GM12878 (cell line): ENCODE results near the gene SS18. TPM values are rescaled to one million over a fixed set of nuclear protein-coding genes. Genes with fewer than 3 reads are reported as not detected.

Experiments
- ATAC-seq: fragments of 200-7000 bp; cut with Tn5 transposase; 3 replicates; pipeline ENCODE4 v1.9.1; 2020; ENCODE audit warnings: mild to moderate bottlenecking, moderate library complexity
- BruUV-seq: library from RNA; stranded (reverse); fragments of 400-500 nt; replicated peaks from 2 replicates; lab custom pipeline; 2021; lab: Mats Ljungman, UMichigan
- CTCF ChIA-PET: fragments of 300-600 bp; sonication (Branson Sonifier 250); formaldehyde crosslinking; extraction: SDS; loops from one replicate; lab custom pipeline; 2021; ENCODE audit warnings: inconsistent platforms; lab: Yijun Ruan, JAX
- POLR2A ChIA-PET: fragments of 350-600 bp; formaldehyde crosslinking; extraction: SDS; loops from one replicate; lab custom pipeline; 2021; ENCODE audit warnings: inconsistent platforms; lab: Charles Lee
- RAD21 ChIA-PET: fragments of 300-600 bp; sonication (Branson Sonifier 250); formaldehyde crosslinking; loops from one replicate; lab custom pipeline; 2023; ENCODE audit warnings: antibody characterized with exemption; ENCODE audit not compliant: unreplicated experiment; lab: Charles Lee
- SMC1A ChIA-PET: fragments of 300-600 bp; sonication (Branson Sonifier 250); formaldehyde crosslinking; loops from one replicate; lab custom pipeline; 2023; ENCODE audit not compliant: unreplicated experiment, uncharacterized antibody; lab: Charles Lee
- DNase-seq: peaks from one replicate; pipeline ENCODE4 v3.0.0-alpha.2; 2011; ENCODE audit warnings: low read depth, low spot score
- FAIRE-seq: peaks from 3 replicates; lab custom pipeline; 2011; peaks lifted over from hg19 to GRCh38; lab: Jason Lieb, UNC
- H2AFZ ChIP-seq: 2 replicates; pipeline ENCODE4 v1.6.0; 2011; ENCODE audit warnings: low read depth, low read length, control low read depth; ENCODE audit not compliant: control insufficient read depth
- H3K27ac ChIP-seq: 2 replicates; pipeline ENCODE4 v1.5.1; 2011; ENCODE audit warnings: control low read depth; ENCODE audit not compliant: control insufficient read depth, insufficient read depth
- H3K27me3 ChIP-seq, 2 experiments: replicated peaks in 1 of 2; 2 replicates each; pipeline versions ENCODE4 v1.6.0 to v1.6.1; 2011; ENCODE audit warnings: low read length in 1 of 2; ENCODE audit not compliant: control insufficient read depth in 2 of 2, insufficient read depth in 2 of 2
- H3K36me3 ChIP-seq, 2 experiments: 2 replicates each; pipeline ENCODE4 v1.5.1; 2011; ENCODE audit warnings: low read length in 1 of 2; ENCODE audit not compliant: control insufficient read depth in 2 of 2, insufficient read depth in 2 of 2
- H3K4me1 ChIP-seq: 2 replicates; pipeline ENCODE4 v1.6.1; 2011; ENCODE audit warnings: mild to moderate bottlenecking, low read length, moderate library complexity, mixed read lengths; ENCODE audit not compliant: control insufficient read depth, insufficient read depth
- H3K4me2 ChIP-seq: 2 replicates; pipeline ENCODE4 v1.6.0; 2011; ENCODE audit warnings: control low read depth; ENCODE audit not compliant: control insufficient read depth, insufficient read depth
- H3K4me3 ChIP-seq: fragments of 200-600 bp; sonication (generic); 2 replicates; pipeline ENCODE4 v1.5.1; 2016
- H3K79me2 ChIP-seq: 2 replicates; pipeline ENCODE4 v1.6.0; 2011; ENCODE audit warnings: low read length; ENCODE audit not compliant: control insufficient read depth, insufficient read depth
- H3K9ac ChIP-seq: 2 replicates; pipeline ENCODE4 v1.8.0; 2011; ENCODE audit warnings: low read length, control low read depth, mixed read lengths; ENCODE audit not compliant: control insufficient read depth, insufficient read depth
- H3K9me3 ChIP-seq: replicated peaks from 3 replicates; pipeline ENCODE4 v1.5.1; 2011; ENCODE audit warnings: mild to moderate bottlenecking, low read length; ENCODE audit not compliant: control insufficient read depth, insufficient read depth
- H4K20me1 ChIP-seq: 2 replicates; pipeline ENCODE4 v1.6.0; 2011; ENCODE audit not compliant: control insufficient read depth, insufficient read depth
- KAT2A ChIP-seq: conservative IDR thresholded peaks from 2 replicates; pipeline ENCODE4 v1.6.1; 2011; ENCODE audit warnings: low read depth, low read length; ENCODE audit not compliant: control insufficient read depth
- MXI1 ChIP-seq: fragments of 150-350 bp; IDR thresholded peaks from 2 replicates; pipeline ENCODE4 v1.6.1; 2011; ENCODE audit warnings: low read depth, mild to moderate bottlenecking, inconsistent platforms, low read length, improper control_type of control experiment
- POLR2A ChIP-seq: IDR thresholded peaks from 2 replicates; pipeline ENCODE4 v1.6.1; 2011; ENCODE audit warnings: low read depth, mild to moderate bottlenecking, low read length
- SMC3 ChIP-seq: IDR thresholded peaks from 2 replicates; pipeline ENCODE4 v1.6.1; 2011; ENCODE audit warnings: low read length, improper control_type of control experiment, borderline replicate concordance
- SRF ChIP-seq, 2 experiments: IDR thresholded peaks; 2 replicates each; pipeline ENCODE4 v1.6.1; 2011; ENCODE audit warnings: low read depth in 2 of 2, low read length in 2 of 2, mild to moderate bottlenecking in 1 of 2, moderate library complexity in 1 of 2
- YBX1 ChIP-seq: fragments of 450-650 bp; IDR thresholded peaks from 2 replicates; pipeline ENCODE4 v1.6.1; 2016; ENCODE audit warnings: antibody characterized with exemption
- WGBS: methylation state at CpG from one replicate; pipeline ENCODE4 v1.1.6; 2016; ENCODE audit warnings: low lambda C conversion rate; ENCODE audit not compliant: insufficient replicate concordance, insufficient coverage; ENCODE audit errors: missing lambda C conversion rate; 5-methylcytosine and 5-hydroxymethylcytosine counted together
- in situ Hi-C: fragments of 300-500 bp; cut with MboI; formaldehyde crosslinking; loops from 9 replicates; pipeline ENCODE4 v1.14.3; 2018; ENCODE audit warnings: mixed read lengths
- intact Hi-C: fragments of 100-400 bp; cut with micrococcal nuclease; formaldehyde crosslinking; loops from one replicate; pipeline ENCODE4 v1.14.2; 2022; ENCODE audit not compliant: unreplicated experiment
- polyA plus RNA-seq, 11 experiments: library from polyadenylated mRNA; depleted of rRNA in 4 of 11; unstranded in 6 of 11; stranded (reverse) in 5 of 11; fragments of >200 nt; fragmentation: Nextera tagmentation in 4 of 11; fragmentation: Illumina TruSeq in 1 of 11; extraction: Ambion mirVana in 4 of 11; extraction: Trizol in 1 of 11; gene quantifications; 1 replicate in 1 of 11; 2 replicates in 10 of 11; pipeline versions ENCODE4 v1.2.1 to v1.2.3, GENCODE V29; 2011 to 2016; ENCODE audit warnings: inconsistent platforms in 2 of 11, missing spikeins in 2 of 11, low read depth in 1 of 11
- total RNA-seq, 4 experiments: library from RNA; depleted of rRNA in 3 of 4; stranded (reverse); fragments of >200 nt in 3 of 4; fragmentation: Illumina TruSeq in 1 of 4; extraction: Trizol in 1 of 4; gene quantifications; 2 replicates each; pipeline versions ENCODE4 v1.2.1 to v1.2.3, GENCODE V29; 2013 to 2021
- TF ChIP-seq, protein P1 (sequence below): IDR thresholded peaks from 2 replicates; pipeline ENCODE4 v1.6.1; 2011; ENCODE audit warnings: low read depth, mild to moderate bottlenecking, low read length, moderate library complexity, borderline replicate concordance; ENCODE audit errors: extremely low read depth
- TF ChIP-seq, protein P2 (sequence below): fragments of 150-350 bp; IDR thresholded peaks from 2 replicates; pipeline ENCODE4 v1.6.1; 2014; ENCODE audit warnings: mild to moderate bottlenecking, low read depth, low read length
- TF ChIP-seq, protein P3 (sequence below): fragments of 450-650 bp; IDR thresholded peaks from 2 replicates; pipeline ENCODE4 v1.6.1; 2016; ENCODE audit warnings: mild to moderate bottlenecking, moderate library complexity, borderline replicate concordance

SS18 gene
- total and polyA plus RNA-seq, 10 of the 15 experiments (the other 5 are each of a cell fraction or from before 2014, with no cell fraction given): 16.6 to 153 (median 81.8) TPM

DNA sequence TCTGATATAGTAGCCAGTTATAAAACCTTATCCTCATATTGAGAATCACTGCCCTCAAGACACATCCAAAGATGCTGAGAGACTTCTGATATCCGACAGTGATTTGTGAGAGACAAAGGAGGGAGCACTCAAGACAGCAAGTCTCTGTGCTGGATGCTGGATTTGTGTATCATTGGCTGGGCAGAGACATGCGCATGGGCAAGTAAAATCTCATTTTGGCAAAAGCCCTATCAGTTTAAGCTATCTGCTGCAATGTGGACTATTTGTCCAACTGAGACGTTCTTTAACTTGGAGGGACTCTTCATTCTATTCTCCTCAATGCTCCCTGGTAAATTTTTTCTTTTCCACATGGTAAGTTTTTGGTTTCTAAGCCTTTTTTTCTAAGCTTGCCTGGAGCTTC is 107.5 kb downstream of the SS18 start:
- no peak for ATAC-seq
- H3K27ac ChIP-seq: no peak overlapping the region
- intact Hi-C loops: no loop called here
- no peaks in the 10 kb centered on the region for H3K36me3 ChIP-seq
- H3K9ac ChIP-seq: no peak overlapping the region
- H3K4me2 ChIP-seq: no peak overlapping the region
- peaks cover 7% of the 10 kb centered on the region for H3K4me1 ChIP-seq
- H3K27me3 ChIP-seq: no peaks in the 10 kb centered on the region; a peak in 1 of 4 replicates
- H2AFZ ChIP-seq: no peak overlapping the region
- H3K4me3 ChIP-seq: no peak overlapping the region
- H3K79me2 ChIP-seq: no peaks in the 10 kb centered on the region
- POLR2A ChIA-PET: no interaction called here
- no peaks in the 10 kb centered on the region for H4K20me1 ChIP-seq
- no peak for TF ChIP-seq KAT2A
- TF ChIP-seq, protein P1, sequence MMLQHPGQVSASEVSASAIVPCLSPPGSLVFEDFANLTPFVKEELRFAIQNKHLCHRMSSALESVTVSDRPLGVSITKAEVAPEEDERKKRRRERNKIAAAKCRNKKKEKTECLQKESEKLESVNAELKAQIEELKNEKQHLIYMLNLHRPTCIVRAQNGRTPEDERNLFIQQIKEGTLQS: no peak
- TF ChIP-seq, protein P2, sequence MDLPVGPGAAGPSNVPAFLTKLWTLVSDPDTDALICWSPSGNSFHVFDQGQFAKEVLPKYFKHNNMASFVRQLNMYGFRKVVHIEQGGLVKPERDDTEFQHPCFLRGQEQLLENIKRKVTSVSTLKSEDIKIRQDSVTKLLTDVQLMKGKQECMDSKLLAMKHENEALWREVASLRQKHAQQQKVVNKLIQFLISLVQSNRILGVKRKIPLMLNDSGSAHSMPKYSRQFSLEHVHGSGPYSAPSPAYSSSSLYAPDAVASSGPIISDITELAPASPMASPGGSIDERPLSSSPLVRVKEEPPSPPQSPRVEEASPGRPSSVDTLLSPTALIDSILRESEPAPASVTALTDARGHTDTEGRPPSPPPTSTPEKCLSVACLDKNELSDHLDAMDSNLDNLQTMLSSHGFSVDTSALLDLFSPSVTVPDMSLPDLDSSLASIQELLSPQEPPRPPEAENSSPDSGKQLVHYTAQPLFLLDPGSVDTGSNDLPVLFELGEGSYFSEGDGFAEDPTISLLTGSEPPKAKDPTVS: no peak
- TF ChIP-seq, protein P3, sequence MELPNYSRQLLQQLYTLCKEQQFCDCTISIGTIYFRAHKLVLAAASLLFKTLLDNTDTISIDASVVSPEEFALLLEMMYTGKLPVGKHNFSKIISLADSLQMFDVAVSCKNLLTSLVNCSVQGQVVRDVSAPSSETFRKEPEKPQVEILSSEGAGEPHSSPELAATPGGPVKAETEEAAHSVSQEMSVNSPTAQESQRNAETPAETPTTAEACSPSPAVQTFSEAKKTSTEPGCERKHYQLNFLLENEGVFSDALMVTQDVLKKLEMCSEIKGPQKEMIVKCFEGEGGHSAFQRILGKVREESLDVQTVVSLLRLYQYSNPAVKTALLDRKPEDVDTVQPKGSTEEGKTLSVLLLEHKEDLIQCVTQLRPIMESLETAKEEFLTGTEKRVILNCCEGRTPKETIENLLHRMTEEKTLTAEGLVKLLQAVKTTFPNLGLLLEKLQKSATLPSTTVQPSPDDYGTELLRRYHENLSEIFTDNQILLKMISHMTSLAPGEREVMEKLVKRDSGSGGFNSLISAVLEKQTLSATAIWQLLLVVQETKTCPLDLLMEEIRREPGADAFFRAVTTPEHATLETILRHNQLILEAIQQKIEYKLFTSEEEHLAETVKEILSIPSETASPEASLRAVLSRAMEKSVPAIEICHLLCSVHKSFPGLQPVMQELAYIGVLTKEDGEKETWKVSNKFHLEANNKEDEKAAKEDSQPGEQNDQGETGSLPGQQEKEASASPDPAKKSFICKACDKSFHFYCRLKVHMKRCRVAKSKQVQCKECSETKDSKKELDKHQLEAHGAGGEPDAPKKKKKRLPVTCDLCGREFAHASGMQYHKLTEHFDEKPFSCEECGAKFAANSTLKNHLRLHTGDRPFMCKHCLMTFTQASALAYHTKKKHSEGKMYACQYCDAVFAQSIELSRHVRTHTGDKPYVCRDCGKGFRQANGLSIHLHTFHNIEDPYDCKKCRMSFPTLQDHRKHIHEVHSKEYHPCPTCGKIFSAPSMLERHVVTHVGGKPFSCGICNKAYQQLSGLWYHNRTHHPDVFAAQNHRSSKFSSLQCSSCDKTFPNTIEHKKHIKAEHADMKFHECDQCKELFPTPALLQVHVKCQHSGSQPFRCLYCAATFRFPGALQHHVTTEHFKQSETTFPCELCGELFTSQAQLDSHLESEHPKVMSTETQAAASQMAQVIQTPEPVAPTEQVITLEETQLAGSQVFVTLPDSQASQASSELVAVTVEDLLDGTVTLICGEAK: no peak
- TF ChIP-seq SRF (IDR thresholded peaks at IDR 0.05; ENCODE audit: low read depth in 2 of 2, low read length in 2 of 2): no peak
- no peak for TF ChIP-seq SMC3
- TF ChIP-seq POLR2A: no peak
- no peak for TF ChIP-seq YBX1
- no peak for TF ChIP-seq MXI1
- TF ChIP-seq, all 136 proteins: peak for 0
- no peaks in the 10 kb centered on the region for H3K9me3 ChIP-seq
- in situ Hi-C loops: no loop called here
- CTCF ChIA-PET: no interaction called here
- SMC1A ChIA-PET: interaction anchor here (1.0 kb wide), 1 partner anchor 37 kb away, joined by 4 read pairs; no protein-coding TSS in a partner anchor
- RAD21 ChIA-PET: no interaction called here
- FAIRE-seq (no peak), DNase-seq (no peak)
- BruUV-seq: no TSS peak
- WGBS: 89% methylated on average over 3 of the region's 3 CpGs
